HCT116 (cell line): Measurements from ENCODE around the gene ZNHIT3. TPM values are rescaled to one million over a fixed set of nuclear protein-coding genes. Genes with fewer than 3 reads are reported as not detected.

ENCODE experiments used
- ATAC-seq: fragments of 200-7000 bp; cut with Tn5 transposase; 2 replicates; pipeline ENCODE4 v1.9.1; 2020; ENCODE audit warnings: mild to moderate bottlenecking, moderate library complexity
- BruUV-seq: library from RNA; stranded (reverse); fragments of 400-500 nt; replicated peaks from 2 replicates; lab custom pipeline; 2021; lab: Mats Ljungman, UMichigan
- CTCF ChIA-PET: fragments of 300-600 bp; sonication (Branson Sonifier 250); formaldehyde crosslinking; loops from one replicate; lab custom pipeline; 2021; ENCODE audit warnings: antibody characterized with exemption; lab: Charles Lee
- POLR2A ChIA-PET: fragments of 300-600, 350-600 bp; sonication (Branson Sonifier 250); formaldehyde crosslinking; loops from one replicate; lab custom pipeline; 2021; ENCODE audit warnings: antibody characterized with exemption; lab: Charles Lee
- RAD21 ChIA-PET, 2 experiments: fragments of 300-600 bp; sonication (Branson Sonifier 250); formaldehyde crosslinking; loops; one replicate each; lab custom pipeline; 2023; ENCODE audit warnings: low total read pairs in 2 of 2; ENCODE audit not compliant: uncharacterized antibody in 2 of 2, unreplicated experiment in 2 of 2, low non-redundant PET in 1 of 2; lab: Charles Lee
- DNase-seq: peaks from one replicate; pipeline ENCODE4 v3.0.0-alpha.2; 2010; ENCODE audit warnings: low read depth, low spot score
- H2AFZ ChIP-seq: fragments of 200-600 bp; shearing (Covaris generic), sonication (generic); 2 replicates; pipeline ENCODE4 v1.6.1; 2017; ENCODE audit warnings: low read depth, mixed run types, mixed read lengths, antibody characterized with exemption, low read length; ENCODE audit not compliant: poor library complexity, severe bottlenecking
- H3K27ac ChIP-seq: 2 replicates; pipeline ENCODE4 v1.5.1; 2012; ENCODE audit warnings: low read depth, low read length
- H3K27me3 ChIP-seq: fragments of 200-600 bp; sonication (generic); 2 replicates; pipeline ENCODE4 v1.6.1; 2016; ENCODE audit warnings: mixed run types, low read length, mixed read lengths; ENCODE audit not compliant: insufficient read depth
- H3K36me3 ChIP-seq, 2 experiments: fragments of 200-500 bp in 1 of 2; fragments of 200-600 bp in 1 of 2; sonication (Bioruptor generic) in 1 of 2; sonication (generic) in 1 of 2; 2 replicates each; pipeline versions ENCODE4 v1.5.1 to v1.6.1; 2014 to 2016; ENCODE audit warnings: low read length in 2 of 2, inconsistent platforms in 1 of 2, mixed read lengths in 1 of 2, mixed run types in 1 of 2; ENCODE audit not compliant: insufficient read depth in 2 of 2, control insufficient read depth in 1 of 2
- H3K4me1 ChIP-seq, 2 experiments: fragments of 200-600 bp in 1 of 2; sonication (generic) in 1 of 2; 2 replicates each; pipeline versions ENCODE4 v1.5.1 to v1.6.1; 2012 to 2017; ENCODE audit warnings: low read length in 2 of 2, inconsistent platforms in 1 of 2, mild to moderate bottlenecking in 1 of 2, mixed read lengths in 1 of 2, mixed run types in 1 of 2, moderate library complexity in 1 of 2; ENCODE audit not compliant: insufficient read depth in 2 of 2, control insufficient read depth in 1 of 2
- H3K4me2 ChIP-seq: fragments of 200-600 bp; sonication (generic); 2 replicates; pipeline ENCODE4 v1.6.1; 2017; ENCODE audit warnings: mixed run types, low read length, mixed read lengths
- H3K4me3 ChIP-seq, 2 experiments: fragments of 200-600 bp in 1 of 2; sonication (generic) in 1 of 2; replicated peaks in 1 of 2; 2 replicates each; pipeline ENCODE4 v1.5.1; 2011 to 2016; ENCODE audit warnings: low read length in 2 of 2, control low read depth in 1 of 2, low read depth in 1 of 2, mild to moderate bottlenecking in 1 of 2, mixed read lengths in 1 of 2, mixed run types in 1 of 2
- H3K79me2 ChIP-seq: fragments of 200-600 bp; sonication (generic); 2 replicates; pipeline ENCODE4 v1.6.1; 2017; ENCODE audit warnings: mild to moderate bottlenecking, mixed run types, low read length, moderate library complexity, mixed read lengths; ENCODE audit not compliant: insufficient read depth
- H3K9ac ChIP-seq: fragments of 200-600 bp; sonication (generic); 2 replicates; pipeline ENCODE4 v1.6.1; 2016; ENCODE audit warnings: low read length, mixed read lengths
- H3K9me2 ChIP-seq: fragments of 200-600 bp; sonication (generic), shearing (Covaris generic); 2 replicates; pipeline ENCODE4 v1.6.1; 2017; ENCODE audit warnings: mixed run types, mild to moderate bottlenecking, moderate library complexity; ENCODE audit not compliant: insufficient read depth
- H3K9me3 ChIP-seq, 2 experiments: fragments of 200-500 bp in 1 of 2; fragments of 200-600 bp in 1 of 2; sonication (Bioruptor generic) in 1 of 2; sonication (generic) in 1 of 2; 2 replicates each; pipeline ENCODE4 v1.6.1; 2014 to 2017; ENCODE audit warnings: low read length in 2 of 2, mixed read lengths in 2 of 2, inconsistent platforms in 1 of 2, low read depth in 1 of 2, mild to moderate bottlenecking in 1 of 2, mixed run types in 1 of 2, moderate library complexity in 1 of 2; ENCODE audit not compliant: control insufficient read depth in 1 of 2, insufficient read depth in 1 of 2
- H4K20me1 ChIP-seq: fragments of 200-600 bp; sonication (generic), shearing (Covaris generic); 2 replicates; pipeline ENCODE4 v1.6.1; 2017; ENCODE audit warnings: mixed run types, mild to moderate bottlenecking, moderate library complexity; ENCODE audit not compliant: insufficient read depth
- CBX3 ChIP-seq: IDR thresholded peaks from 2 replicates; pipeline ENCODE4 v1.6.1; 2012; ENCODE audit warnings: low read depth
- CEBPB ChIP-seq: IDR thresholded peaks from 2 replicates; pipeline ENCODE4 v1.6.1; 2012; ENCODE audit warnings: low read depth
- ELF1 ChIP-seq: IDR thresholded peaks from 2 replicates; pipeline ENCODE4 v1.6.1; 2012; ENCODE audit warnings: low read depth, borderline replicate concordance
- EZH2 ChIP-seq: fragments of 200-600 bp; sonication (generic); IDR thresholded peaks from 2 replicates; pipeline ENCODE4 v1.6.1; 2017; ENCODE audit warnings: antibody characterized with exemption, mixed run types
- EZH2phosphoT487 ChIP-seq: fragments of 200-600 bp; IDR thresholded peaks from 2 replicates; pipeline ENCODE4 v1.6.1; 2018; ENCODE audit warnings: antibody characterized with exemption, borderline replicate concordance
- FOSL1 ChIP-seq: IDR thresholded peaks from 2 replicates; pipeline ENCODE4 v1.6.1; 2012; ENCODE audit warnings: low read depth
- POLR2AphosphoS5 ChIP-seq: IDR thresholded peaks from 2 replicates; pipeline ENCODE4 v1.6.1; 2011; ENCODE audit warnings: mild to moderate bottlenecking, low read depth, low read length, moderate library complexity
- RAD21 ChIP-seq: IDR thresholded peaks from 2 replicates; pipeline ENCODE4 v1.6.1; 2012; ENCODE audit warnings: low read depth, mild to moderate bottlenecking
- SIN3A ChIP-seq: IDR thresholded peaks from 2 replicates; pipeline ENCODE4 v1.6.1; 2012; ENCODE audit warnings: low read depth
- SP1 ChIP-seq: IDR thresholded peaks from 2 replicates; pipeline ENCODE4 v1.6.1; 2012; ENCODE audit warnings: low read depth
- SRF ChIP-seq: IDR thresholded peaks from 2 replicates; pipeline ENCODE4 v1.6.1; 2012; ENCODE audit warnings: low read depth
- YY1 ChIP-seq: IDR thresholded peaks from 2 replicates; pipeline ENCODE4 v1.6.1; 2011; ENCODE audit warnings: low read length, low read depth, moderate library complexity, mild to moderate bottlenecking; ENCODE audit not compliant: insufficient replicate concordance; ENCODE audit errors: extremely low read depth
- ZFX ChIP-seq: fragments of 450-650 bp; IDR thresholded peaks from 2 replicates; pipeline ENCODE4 v1.6.1; 2017
- intact Hi-C: fragments of 100-400 bp; cut with micrococcal nuclease; formaldehyde crosslinking; loops from 2 replicates; pipeline ENCODE4 v1.10.0; 2022
- total RNA-seq: library from RNA; stranded (reverse); gene quantifications from one replicate; pipeline ENCODE4 v1.2.1, GENCODE V29; 2021; ENCODE audit not compliant: unreplicated experiment
- TF ChIP-seq, protein P1 (sequence below), 3 experiments: fragments of 200-600 bp in 1 of 3; sonication (generic) in 1 of 3; IDR thresholded peaks in 2 of 3; conservative IDR thresholded peaks in 1 of 3; 2 replicates each; pipeline ENCODE4 v1.5.1; 2012 to 2017; ENCODE audit warnings: low read depth in 2 of 3, low read length in 2 of 3, antibody characterized with exemption in 1 of 3, borderline replicate concordance in 1 of 3, control low read depth in 1 of 3, mild to moderate bottlenecking in 1 of 3, mixed read lengths in 1 of 3, mixed run types in 1 of 3, moderate library complexity in 1 of 3; ENCODE audit not compliant: insufficient read depth in 1 of 3
- TF ChIP-seq, protein P2 (sequence below): IDR thresholded peaks from 2 replicates; pipeline ENCODE4 v1.6.1; 2011; ENCODE audit warnings: mild to moderate bottlenecking, low read length, moderate library complexity; ENCODE audit not compliant: insufficient replicate concordance; ENCODE audit errors: extremely low read depth
- TF ChIP-seq, protein P3 (sequence below): IDR thresholded peaks from 2 replicates; pipeline ENCODE4 v1.6.1; 2012

Gene ZNHIT3
- total RNA-seq, 1 experiment from 2014 or later, result 33.9 TPM

DNA sequence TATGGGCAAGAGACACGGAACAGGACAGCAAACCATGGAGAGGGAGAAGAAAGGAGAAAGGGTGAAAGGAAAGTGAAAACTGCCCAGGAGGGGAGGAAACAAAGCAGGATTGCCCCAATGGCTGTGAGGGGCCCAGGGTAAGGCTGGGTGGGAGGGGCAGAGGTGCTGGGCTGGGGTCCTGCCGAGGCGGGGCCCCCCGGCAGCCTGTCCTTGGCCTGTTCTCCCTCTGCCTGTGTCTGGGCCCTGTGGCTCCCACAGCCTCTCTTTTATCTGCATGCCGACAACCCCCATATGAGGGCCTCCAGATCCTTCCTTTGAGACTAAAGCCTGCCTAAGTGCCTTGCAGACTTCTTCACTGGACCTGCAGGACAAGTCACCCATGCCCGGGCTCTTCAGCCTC lies 15.5 kb downstream of the ZNHIT3 start:
- DNase-seq, result no peak

More for the DNA sequence above, 15.5 kb downstream of the ZNHIT3 start:
- Histone ChIP-seq H3K9me3 (no peaks in the 10 kb centered on the region), H3K9me2 (no peaks in the 10 kb centered on the region), H3K4me2 (no peak overlapping the region), H2AFZ (no peak overlapping the region), H3K27ac (no peak overlapping the region), H3K4me1 (no peaks in the 10 kb centered on the region), H3K79me2 (no peaks in the 10 kb centered on the region), H3K9ac (no peak overlapping the region), H3K36me3 (peaks cover 51 to 67% of the 10 kb centered on the region in 2 experiments), H3K4me3 (no peak overlapping the region), H4K20me1 (no peaks in the 10 kb centered on the region), H3K27me3 (no peaks in the 10 kb centered on the region)
- no peak for ATAC-seq
- RAD21 ChIA-PET, result no interaction called here
- no peak for TF ChIP-seq EZH2phosphoT487
- TF ChIP-seq CEBPB, result no peak
- TF ChIP-seq, protein P1, sequence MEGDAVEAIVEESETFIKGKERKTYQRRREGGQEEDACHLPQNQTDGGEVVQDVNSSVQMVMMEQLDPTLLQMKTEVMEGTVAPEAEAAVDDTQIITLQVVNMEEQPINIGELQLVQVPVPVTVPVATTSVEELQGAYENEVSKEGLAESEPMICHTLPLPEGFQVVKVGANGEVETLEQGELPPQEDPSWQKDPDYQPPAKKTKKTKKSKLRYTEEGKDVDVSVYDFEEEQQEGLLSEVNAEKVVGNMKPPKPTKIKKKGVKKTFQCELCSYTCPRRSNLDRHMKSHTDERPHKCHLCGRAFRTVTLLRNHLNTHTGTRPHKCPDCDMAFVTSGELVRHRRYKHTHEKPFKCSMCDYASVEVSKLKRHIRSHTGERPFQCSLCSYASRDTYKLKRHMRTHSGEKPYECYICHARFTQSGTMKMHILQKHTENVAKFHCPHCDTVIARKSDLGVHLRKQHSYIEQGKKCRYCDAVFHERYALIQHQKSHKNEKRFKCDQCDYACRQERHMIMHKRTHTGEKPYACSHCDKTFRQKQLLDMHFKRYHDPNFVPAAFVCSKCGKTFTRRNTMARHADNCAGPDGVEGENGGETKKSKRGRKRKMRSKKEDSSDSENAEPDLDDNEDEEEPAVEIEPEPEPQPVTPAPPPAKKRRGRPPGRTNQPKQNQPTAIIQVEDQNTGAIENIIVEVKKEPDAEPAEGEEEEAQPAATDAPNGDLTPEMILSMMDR (IDR thresholded peaks at IDR 0.05 in 2 of 3, conservative IDR thresholded peaks at IDR 0.05 in 1 of 3; ENCODE audit: borderline replicate concordance in 1 of 3, insufficient read depth in 1 of 3, low read depth in 2 of 3, low read length in 2 of 3), result no peak
- no peak for TF ChIP-seq YY1
- no peak for TF ChIP-seq SIN3A
- no peak for TF ChIP-seq SRF
- no peak for TF ChIP-seq SP1
- TF ChIP-seq, protein P2, sequence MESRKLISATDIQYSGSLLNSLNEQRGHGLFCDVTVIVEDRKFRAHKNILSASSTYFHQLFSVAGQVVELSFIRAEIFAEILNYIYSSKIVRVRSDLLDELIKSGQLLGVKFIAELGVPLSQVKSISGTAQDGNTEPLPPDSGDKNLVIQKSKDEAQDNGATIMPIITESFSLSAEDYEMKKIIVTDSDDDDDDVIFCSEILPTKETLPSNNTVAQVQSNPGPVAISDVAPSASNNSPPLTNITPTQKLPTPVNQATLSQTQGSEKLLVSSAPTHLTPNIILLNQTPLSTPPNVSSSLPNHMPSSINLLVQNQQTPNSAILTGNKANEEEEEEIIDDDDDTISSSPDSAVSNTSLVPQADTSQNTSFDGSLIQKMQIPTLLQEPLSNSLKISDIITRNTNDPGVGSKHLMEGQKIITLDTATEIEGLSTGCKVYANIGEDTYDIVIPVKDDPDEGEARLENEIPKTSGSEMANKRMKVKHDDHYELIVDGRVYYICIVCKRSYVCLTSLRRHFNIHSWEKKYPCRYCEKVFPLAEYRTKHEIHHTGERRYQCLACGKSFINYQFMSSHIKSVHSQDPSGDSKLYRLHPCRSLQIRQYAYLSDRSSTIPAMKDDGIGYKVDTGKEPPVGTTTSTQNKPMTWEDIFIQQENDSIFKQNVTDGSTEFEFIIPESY, result no peak
- no peak for TF ChIP-seq RAD21
- TF ChIP-seq, protein P3, sequence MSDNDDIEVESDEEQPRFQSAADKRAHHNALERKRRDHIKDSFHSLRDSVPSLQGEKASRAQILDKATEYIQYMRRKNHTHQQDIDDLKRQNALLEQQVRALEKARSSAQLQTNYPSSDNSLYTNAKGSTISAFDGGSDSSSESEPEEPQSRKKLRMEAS, result no peak
- no peak for TF ChIP-seq ELF1
- no peak for TF ChIP-seq ZFX
- no peak for TF ChIP-seq EZH2
- TF ChIP-seq FOSL1, result no peak
- TF ChIP-seq POLR2AphosphoS5, result no peak
- TF ChIP-seq CBX3, result no peak
- intact Hi-C loops, result no loop called here
- CTCF ChIA-PET, result no interaction called here
- POLR2A ChIA-PET, result no interaction called here
- no TSS peak for BruUV-seq
